ENCODE results near the gene MDP1. TPM values are rescaled to one million over a fixed set of nuclear protein-coding genes. Genes with fewer than 3 reads are reported as not detected.
A peak's percentile ranks its signal among the peaks of the same experiment; 100 is the strongest.

MDP1 gene
- total and polyA plus RNA-seq, 2 donors from 2014 or later: 22.8 to 55.4 TPM

- H3K4me3 ChIP-seq (ENCODE audit: low read length in 3 of 3): no peak overlapping the region
- no peak for TF ChIP-seq CTCF (IDR thresholded peaks at IDR 0.05; ENCODE audit: borderline replicate concordance, extremely low read depth, insufficient read depth)
Observed at GRCh38 chr14:24253936-24254335, 38.1 kb upstream of the MDP1 start.

GRCh38 chr14:24252289-24253124 is 36.6 kb upstream of the MDP1 start:
- Histone ChIP-seq H3K4me3 (ENCODE audit: low read length in 3 of 3) (no peak overlapping the region), H3K27me3 (ENCODE audit: control insufficient read depth, insufficient read depth, low read length) (no peaks in the 10 kb centered on the region), H3K4me1 (ENCODE audit: control insufficient read depth in 2 of 3, insufficient read depth in 2 of 3, low read depth in 1 of 3, low read length in 3 of 3) (no peaks in the 10 kb centered on the region), H3K27ac (ENCODE audit: low read depth in 2 of 2, low read length in 2 of 2) (no peak overlapping the region), H3K9me3 (ENCODE audit: control insufficient read depth in 2 of 3, insufficient read depth in 1 of 3, low read length in 3 of 3) (no peaks in the 10 kb centered on the region), H3K9ac (ENCODE audit: low read length in 3 of 3) (no peak overlapping the region), H3K36me3 (ENCODE audit: control insufficient read depth in 2 of 3, insufficient read depth in 3 of 3, low read length in 3 of 3) (peaks cover 0 to 7% (median 2%) of the 10 kb centered on the region in 3 donors)
- intact Hi-C loops (cut with DNase I): loop anchor here (10.0 kb wide), 1 partner anchor 52 kb away; the partner anchor contains the start of gene CIDEB
- DNase-seq (peak in 1 of 5 donors; percentile 66), FAIRE-seq (no peak)
- no peak for TF ChIP-seq CTCF (IDR thresholded peaks at IDR 0.05; ENCODE audit: borderline replicate concordance, extremely low read depth, insufficient read depth)

More at GRCh38 chr14:24253936-24254335, 38.1 kb upstream of the MDP1 start:
- Histone ChIP-seq H3K4me1 (ENCODE audit: control insufficient read depth in 2 of 3, insufficient read depth in 2 of 3, low read depth in 1 of 3, low read length in 3 of 3) (peaks cover 0 to under 1% (median 0%) of the 10 kb centered on the region in 3 donors), H3K9me3 (ENCODE audit: control insufficient read depth in 2 of 3, insufficient read depth in 1 of 3, low read length in 3 of 3) (no peaks in the 10 kb centered on the region), H3K27ac (ENCODE audit: low read depth in 2 of 2, low read length in 2 of 2) (no peak overlapping the region), H3K36me3 (ENCODE audit: control insufficient read depth in 2 of 3, insufficient read depth in 3 of 3, low read length in 3 of 3) (peaks cover 0 to 7% (median 2%) of the 10 kb centered on the region in 3 donors), H3K9ac (ENCODE audit: low read length in 3 of 3) (no peak overlapping the region), H3K27me3 (ENCODE audit: control insufficient read depth, insufficient read depth, low read length) (no peaks in the 10 kb centered on the region)
- FAIRE-seq (no peak), DNase-seq (no peak)
- intact Hi-C loops (cut with DNase I): loop anchor here (10.0 kb wide), 1 partner anchor 51 kb away; the partner anchor contains the start of gene CIDEB

GRCh38 chr14:24251880-24252288 is 36.0 kb upstream of the MDP1 start:
- intact Hi-C loops (cut with DNase I): loop anchor here (10.0 kb wide), 1 partner anchor 53 kb away; the partner anchor contains the start of gene CIDEB
- H3K27ac ChIP-seq (ENCODE audit: low read depth in 2 of 2, low read length in 2 of 2): no peak overlapping the region
- no peak overlapping the region for H3K4me3 ChIP-seq (ENCODE audit: low read length in 3 of 3)
- DNase-seq (no peak), FAIRE-seq (no peak)
- no peaks in the 10 kb centered on the region for H3K4me1 ChIP-seq (ENCODE audit: control insufficient read depth in 2 of 3, insufficient read depth in 2 of 3, low read depth in 1 of 3, low read length in 3 of 3)
- no peak overlapping the region for H3K9ac ChIP-seq (ENCODE audit: low read length in 3 of 3)
- no peak for TF ChIP-seq CTCF (IDR thresholded peaks at IDR 0.05; ENCODE audit: borderline replicate concordance, extremely low read depth, insufficient read depth)
- H3K36me3 ChIP-seq (ENCODE audit: control insufficient read depth in 2 of 3, insufficient read depth in 3 of 3, low read length in 3 of 3): peaks cover 0 to 7% (median 2%) of the 10 kb centered on the region in 3 donors
- H3K9me3 ChIP-seq (ENCODE audit: control insufficient read depth in 2 of 3, insufficient read depth in 1 of 3, low read length in 3 of 3): no peaks in the 10 kb centered on the region
- no peaks in the 10 kb centered on the region for H3K27me3 ChIP-seq (ENCODE audit: control insufficient read depth, insufficient read depth, low read length)
